ENCODE measurements around the gene KIAA0586. TPM values are rescaled to one million over a fixed set of nuclear protein-coding genes. Genes with fewer than 3 reads are reported as not detected.

KIAA0586 gene
- total and polyA plus RNA-seq, 2 donors (not counting 3 experiments of a cell fraction or from before 2014, with no cell fraction given): 7.4 to 25.9 TPM

GRCh38 chr14:58597041-58597440 lies 169.5 kb downstream of the KIAA0586 start:
- Histone ChIP-seq H3K4me2 (ENCODE audit: insufficient read depth, low read length) (no peak overlapping the region), H3K9ac (replicated peaks; ENCODE audit: extremely low read depth, insufficient read depth, low read length) (no peak overlapping the region), H3K4me1 (ENCODE audit: control insufficient read depth, extremely low read depth, insufficient read depth, low read length) (no peaks in the 10 kb centered on the region), H2AFZ (ENCODE audit: low read depth, low read length) (no peak overlapping the region), H3K27ac (ENCODE audit: insufficient read depth, low read depth, low read length) (no peak overlapping the region), H3K9me1 (replicated peaks; ENCODE audit: control insufficient read depth, extremely low read depth, insufficient read depth, low read length) (no peaks in the 10 kb centered on the region), H3K79me2 (ENCODE audit: control insufficient read depth, insufficient read depth, low read length) (no peaks in the 10 kb centered on the region), H3K9me3 (replicated peaks; ENCODE audit: control insufficient read depth, insufficient read depth, low read length) (no peaks in the 10 kb centered on the region), H4K20me1 (replicated peaks; ENCODE audit: control insufficient read depth, extremely low read depth, insufficient read depth, low read length) (no peaks in the 10 kb centered on the region), H3K27me3 (ENCODE audit: control insufficient read depth in 2 of 2, insufficient read depth in 2 of 2, low read length in 2 of 2) (no peaks in the 10 kb centered on the region), H3K36me3 (ENCODE audit: control insufficient read depth in 2 of 2, extremely low read depth in 1 of 2, insufficient read depth in 2 of 2, low read length in 2 of 2) (no peaks in the 10 kb centered on the region), H3K4me3 (replicated peaks in 1 of 3; ENCODE audit: insufficient read depth in 1 of 3, low read depth in 1 of 3, low read length in 3 of 3) (no peak overlapping the region)
- FAIRE-seq (no peak), DNase-seq (ENCODE audit: low read depth, low spot score) (no peak)
- BruUV-seq (replicated peaks): no TSS peak
- TF ChIP-seq FOS (IDR thresholded peaks at IDR 0.05; ENCODE audit: borderline replicate concordance, insufficient read depth, low read length) (no peak), CTCF (IDR thresholded peaks at IDR 0.05; ENCODE audit: extremely low read depth in 1 of 2, insufficient read depth in 1 of 2, low read depth in 1 of 2, low read length in 2 of 2) (no peak), POLR2AphosphoS5 (IDR thresholded peaks at IDR 0.05; ENCODE audit: insufficient read depth, low read depth, low read length) (no peak), GATA2 (IDR thresholded peaks at IDR 0.05; ENCODE audit: insufficient read depth, insufficient read length, low read depth, low read length) (no peak), POLR2A (IDR thresholded peaks at IDR 0.05; ENCODE audit: low read depth, low read length) (no peak), MAX (IDR thresholded peaks at IDR 0.05; ENCODE audit: insufficient read depth, insufficient read length) (no peak), JUN (IDR thresholded peaks at IDR 0.05; ENCODE audit: borderline replicate concordance, insufficient read depth, insufficient read length, low read depth) (no peak), EZH2 (IDR thresholded peaks at IDR 0.05; ENCODE audit: borderline replicate concordance, low read depth, low read length, severe bottlenecking) (no peak), MYC (IDR thresholded peaks at IDR 0.05; ENCODE audit: low read depth, low read length) (no peak)
- dilution Hi-C loops (cut with MboI; ENCODE audit: extremely low pct_ligation_motif_present, low sequenced_read_pairs): no loop called here
- POLR2A ChIA-PET: no interaction called here
- CTCF ChIA-PET: no interaction called here
- intact Hi-C loops (cut with micrococcal nuclease): no loop called here
